Measurements from ENCODE around the gene COG5. TPM values are rescaled to one million over a fixed set of nuclear protein-coding genes. Genes with fewer than 3 reads are reported as not detected.

The COG5 gene
- total RNA-seq, 1 experiment from 2014 or later, result 20.2 TPM

DNA sequence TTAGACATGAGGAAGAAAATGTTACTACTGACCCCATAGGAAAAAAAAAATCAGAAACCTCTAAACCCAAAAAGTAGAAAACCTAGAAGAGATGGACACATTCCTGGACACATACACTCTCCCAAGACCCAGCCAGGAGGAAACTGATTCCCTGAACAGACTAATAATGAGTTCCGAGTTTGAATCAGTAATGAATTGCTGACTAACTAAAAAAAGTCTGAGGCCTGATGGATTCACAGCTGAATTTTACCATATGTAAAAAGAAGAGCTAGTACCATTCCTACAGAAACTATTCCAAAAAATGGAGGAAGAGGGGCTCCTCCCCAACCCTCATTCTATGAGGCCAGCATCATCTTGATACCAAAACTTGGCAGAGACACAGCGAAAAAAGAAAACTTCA, 319.1 kb downstream of the COG5 start:
- TF ChIP-seq, protein P1, sequence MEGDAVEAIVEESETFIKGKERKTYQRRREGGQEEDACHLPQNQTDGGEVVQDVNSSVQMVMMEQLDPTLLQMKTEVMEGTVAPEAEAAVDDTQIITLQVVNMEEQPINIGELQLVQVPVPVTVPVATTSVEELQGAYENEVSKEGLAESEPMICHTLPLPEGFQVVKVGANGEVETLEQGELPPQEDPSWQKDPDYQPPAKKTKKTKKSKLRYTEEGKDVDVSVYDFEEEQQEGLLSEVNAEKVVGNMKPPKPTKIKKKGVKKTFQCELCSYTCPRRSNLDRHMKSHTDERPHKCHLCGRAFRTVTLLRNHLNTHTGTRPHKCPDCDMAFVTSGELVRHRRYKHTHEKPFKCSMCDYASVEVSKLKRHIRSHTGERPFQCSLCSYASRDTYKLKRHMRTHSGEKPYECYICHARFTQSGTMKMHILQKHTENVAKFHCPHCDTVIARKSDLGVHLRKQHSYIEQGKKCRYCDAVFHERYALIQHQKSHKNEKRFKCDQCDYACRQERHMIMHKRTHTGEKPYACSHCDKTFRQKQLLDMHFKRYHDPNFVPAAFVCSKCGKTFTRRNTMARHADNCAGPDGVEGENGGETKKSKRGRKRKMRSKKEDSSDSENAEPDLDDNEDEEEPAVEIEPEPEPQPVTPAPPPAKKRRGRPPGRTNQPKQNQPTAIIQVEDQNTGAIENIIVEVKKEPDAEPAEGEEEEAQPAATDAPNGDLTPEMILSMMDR (conservative IDR thresholded peaks at IDR 0.05), result no peak
- peaks cover 28 to 43% (median 32%) of the 10 kb centered on the region in 3 experiments for H3K36me3 Mint-ChIP-seq (ENCODE audit: insufficient read depth in 1 of 3, low read depth in 3 of 3)

More for the DNA sequence above, 319.1 kb downstream of the COG5 start:
- H3K56ac ChIP-seq (ENCODE audit: insufficient read length, low read depth, low read length), result no peak overlapping the region
- no peak overlapping the region for H2BK15ac ChIP-seq (ENCODE audit: low read depth, low read length)
- DNase-seq, result no peak
- no peaks in the 10 kb centered on the region for H3K23me2 ChIP-seq (ENCODE audit: insufficient read length, low read depth, low read length, poor library complexity, severe bottlenecking)
- H2BK12ac ChIP-seq (ENCODE audit: insufficient read length, low read depth, low read length), result no peak overlapping the region
- no peaks in the 10 kb centered on the region for H3K79me2 ChIP-seq (ENCODE audit: insufficient read depth, low read length)
- H3K4me1 ChIP-seq (ENCODE audit: insufficient read depth, low read length), result no peaks in the 10 kb centered on the region; the same call in 1 of the 2 replicates
- Mint-ChIP-seq H3K9me3 (peaks cover 16 to 20% of the 10 kb centered on the region in 2 experiments; a peak in 4 of 5 replicates), H3K4me1 (peaks cover 0 to 22% of the 10 kb centered on the region in 2 experiments; a peak in 2 of 4 replicates), H3K27me3 (ENCODE audit: low read depth) (no peaks in the 10 kb centered on the region), H3K27ac (no peak overlapping the region), H3K4me3 (no peak overlapping the region)
- H3K27ac ChIP-seq (ENCODE audit: insufficient read length, low read depth, low read length), result no peak overlapping the region
- no peak overlapping the region for H2AK5ac ChIP-seq (ENCODE audit: insufficient read length, low read length)
- no peak overlapping the region for H3K18ac ChIP-seq (ENCODE audit: insufficient read length, low read depth, low read length)
- H4K20me1 ChIP-seq (ENCODE audit: control insufficient read depth, insufficient read depth, insufficient read length), result no peaks in the 10 kb centered on the region
- no peak overlapping the region for H2BK5ac ChIP-seq (ENCODE audit: insufficient read length, low read length)
- H4K8ac ChIP-seq (replicated peaks; ENCODE audit: insufficient read length, low read depth, low read length), result no peak overlapping the region
- no CpG with 5 or more reads among the region's 2 CpGs for WGBS (ENCODE audit: extremely low coverage, insufficient read length, low lambda C conversion rate)
- H2BK120ac ChIP-seq (ENCODE audit: low read depth, low read length, poor library complexity, severe bottlenecking), result no peak overlapping the region
- no peak overlapping the region for H4K5ac ChIP-seq (ENCODE audit: insufficient read length, low read depth, low read length)
- H2BK20ac ChIP-seq (ENCODE audit: low read depth, low read length, poor library complexity, severe bottlenecking), result no peak overlapping the region
- no peaks in the 10 kb centered on the region for H3K79me1 ChIP-seq (ENCODE audit: insufficient read depth, low read depth, low read length, poor library complexity, severe bottlenecking)
- H3T11ph ChIP-seq (ENCODE audit: low read length), result no peak overlapping the region
- H3K27me3 ChIP-seq (ENCODE audit: insufficient read depth, low read length), result no peaks in the 10 kb centered on the region
- H4K91ac ChIP-seq (ENCODE audit: insufficient read length, low read depth, low read length), result no peak overlapping the region
- H3K4me2 ChIP-seq (ENCODE audit: insufficient read depth, insufficient read length, low read length), result no peak overlapping the region
- H3K14ac ChIP-seq (ENCODE audit: insufficient read depth, low read length), result no peak overlapping the region
- H2AFZ ChIP-seq (ENCODE audit: low read length), result no peak overlapping the region
- no peak overlapping the region for H3K9ac ChIP-seq (ENCODE audit: extremely low read depth, insufficient read length, low read length)
- no peak overlapping the region for H3K4ac ChIP-seq (ENCODE audit: low read depth, low read length)
- no peaks in the 10 kb centered on the region for H3K9me3 ChIP-seq (ENCODE audit: control insufficient read depth, low read depth, low read length)
- H3K23ac ChIP-seq (ENCODE audit: insufficient read length, low read depth, low read length), result no peak overlapping the region

Data from H9 (cell line).